H1 (cell line): ENCODE data around the gene TWIST2. TPM values are rescaled to one million over a fixed set of nuclear protein-coding genes. Genes with fewer than 3 reads are reported as not detected.

Source experiments
- EP300 ChIP-seq, 2 experiments: IDR thresholded peaks; 1 replicate in 1 of 2; 2 replicates in 1 of 2; pipeline ENCODE4 v1.6.1; 2011 to 2012; ENCODE audit warnings: low read depth in 2 of 2, low read length in 2 of 2, mild to moderate bottlenecking in 2 of 2, borderline replicate concordance in 1 of 2, inconsistent platforms in 1 of 2, moderate library complexity in 1 of 2
- FOSL1 ChIP-seq: IDR thresholded peaks from 2 replicates; pipeline ENCODE4 v1.6.1; 2011; ENCODE audit warnings: mild to moderate bottlenecking, low read depth, low read length, moderate library complexity; ENCODE audit not compliant: insufficient read depth
- HDAC2 ChIP-seq, 2 experiments: fragments of 300-600 bp in 1 of 2; sonication (generic) in 1 of 2; IDR thresholded peaks; 2 replicates each; pipeline ENCODE4 v1.6.1; 2011 to 2012; ENCODE audit warnings: low read depth in 2 of 2, low read length in 2 of 2, mild to moderate bottlenecking in 2 of 2, moderate library complexity in 2 of 2, borderline replicate concordance in 1 of 2, inconsistent platforms in 1 of 2
- HDAC6 ChIP-seq: IDR thresholded peaks from one replicate; pipeline ENCODE4 v1.7.1; 2012; ENCODE audit warnings: low read depth, mild to moderate bottlenecking, inconsistent platforms, low read length, moderate library complexity
- POU5F1 ChIP-seq: IDR thresholded peaks from 2 replicates; pipeline ENCODE4 v1.6.1; 2011; ENCODE audit warnings: low read depth, mild to moderate bottlenecking, low read length, moderate library complexity
- RFX5 ChIP-seq: IDR thresholded peaks from 2 replicates; pipeline ENCODE4 v1.6.1; 2011; ENCODE audit warnings: low read depth, low read length, improper control_type of control experiment, borderline replicate concordance
- SIX5 ChIP-seq: IDR thresholded peaks from 2 replicates; pipeline ENCODE4 v1.6.1; 2011; ENCODE audit warnings: mild to moderate bottlenecking, low read depth, low read length
- SP1 ChIP-seq: IDR thresholded peaks from 2 replicates; pipeline ENCODE4 v1.6.1; 2011; ENCODE audit warnings: low read depth, low read length
- SP4 ChIP-seq: IDR thresholded peaks from 2 replicates; pipeline ENCODE4 v1.6.1; 2012; ENCODE audit warnings: low read length, inconsistent platforms
- TCF12 ChIP-seq: IDR thresholded peaks from 2 replicates; pipeline ENCODE4 v1.6.1; 2011; ENCODE audit warnings: low read depth, mild to moderate bottlenecking, low read length
- polyA plus RNA-seq, 7 experiments: library from polyadenylated mRNA; depleted of rRNA in 3 of 7; stranded (reverse) in 5 of 7; unstranded in 2 of 7; fragments of >200 nt in 5 of 7; fragments of 200-250 nt in 2 of 7; gene quantifications; 1 replicate in 5 of 7; 2 replicates in 1 of 7; 4 replicates in 1 of 7; pipeline versions ENCODE4 v1.2.1 to v1.2.3, GENCODE V29; 2011 to 2013; ENCODE audit warnings: missing spikeins in 2 of 7, mixed read lengths in 2 of 7
- total RNA-seq: library from RNA; stranded (reverse); fragmentation: NEBNext Ultra II Directional; extraction: Animal tissue kit (Norgen Biotek cat#: 25700); gene quantifications from 2 replicates; pipeline ENCODE4 v1.2.1, GENCODE V29; 2021
- TF ChIP-seq, protein P1 (sequence below): IDR thresholded peaks from 2 replicates; pipeline ENCODE4 v1.6.1; 2012; ENCODE audit warnings: low read length, inconsistent platforms

TWIST2 gene
- total and polyA plus RNA-seq, 2 of the 8 experiments (the other 6 are each of a cell fraction or from before 2014, with no cell fraction given): 2.6 to 4.3 TPM

DNA sequence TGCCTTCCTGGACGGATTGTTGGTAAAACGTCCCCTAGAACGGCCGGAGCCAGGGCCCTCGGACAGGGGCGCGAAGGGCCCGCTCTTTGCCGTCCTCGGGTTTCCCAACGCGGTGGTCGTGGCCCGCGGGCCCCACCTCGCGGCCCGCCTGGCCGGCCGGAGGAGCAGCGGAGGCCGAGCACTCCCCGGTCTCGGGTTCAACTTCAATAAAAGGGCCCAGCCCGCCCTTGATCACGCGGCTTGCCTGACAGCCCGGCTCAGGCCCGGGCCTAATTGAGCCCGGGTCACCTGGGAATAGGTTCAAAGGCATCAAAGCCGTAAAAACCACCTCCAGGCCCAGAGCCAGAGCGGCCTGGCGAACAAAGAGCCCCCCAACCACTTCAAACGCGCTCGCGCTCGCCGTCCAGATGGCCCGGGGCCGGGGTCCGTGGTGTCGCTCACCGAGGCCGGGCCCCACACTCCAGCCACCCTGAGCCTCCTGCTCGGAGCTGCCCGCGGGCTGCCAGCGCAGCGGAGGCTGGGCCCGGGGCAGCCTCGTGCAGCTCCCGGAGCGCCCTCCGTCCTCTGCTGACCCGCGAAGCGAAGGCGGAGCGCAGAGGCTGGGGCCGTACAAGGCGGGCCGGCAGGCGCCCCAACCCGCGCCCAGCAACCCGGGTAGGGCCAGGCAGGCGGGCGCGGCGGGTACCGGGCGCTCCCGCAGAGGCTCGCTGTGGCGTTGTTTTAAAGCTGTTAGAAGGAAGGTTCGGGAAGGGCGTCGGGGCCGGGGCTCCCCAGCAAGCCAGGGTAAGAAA is 1.1 kb upstream of the TWIST2 start (continued):
- TF ChIP-seq SP1 (no peak), SIX5 (no peak), TCF12 (0 out of 2 replicates have a peak, but pooled peaks have one; percentile 8), HDAC6 (no peak), RFX5 (no peak), EP300 (IDR thresholded peaks at IDR 0.05; ENCODE audit: borderline replicate concordance in 1 of 2, low read depth in 2 of 2, low read length in 2 of 2) (no peak), SP4 (no peak), POU5F1 (no peak), HDAC2 (IDR thresholded peaks at IDR 0.05; ENCODE audit: borderline replicate concordance in 1 of 2, low read depth in 2 of 2, low read length in 2 of 2) (no peak), FOSL1 (no peak)
- TF ChIP-seq, protein P1, sequence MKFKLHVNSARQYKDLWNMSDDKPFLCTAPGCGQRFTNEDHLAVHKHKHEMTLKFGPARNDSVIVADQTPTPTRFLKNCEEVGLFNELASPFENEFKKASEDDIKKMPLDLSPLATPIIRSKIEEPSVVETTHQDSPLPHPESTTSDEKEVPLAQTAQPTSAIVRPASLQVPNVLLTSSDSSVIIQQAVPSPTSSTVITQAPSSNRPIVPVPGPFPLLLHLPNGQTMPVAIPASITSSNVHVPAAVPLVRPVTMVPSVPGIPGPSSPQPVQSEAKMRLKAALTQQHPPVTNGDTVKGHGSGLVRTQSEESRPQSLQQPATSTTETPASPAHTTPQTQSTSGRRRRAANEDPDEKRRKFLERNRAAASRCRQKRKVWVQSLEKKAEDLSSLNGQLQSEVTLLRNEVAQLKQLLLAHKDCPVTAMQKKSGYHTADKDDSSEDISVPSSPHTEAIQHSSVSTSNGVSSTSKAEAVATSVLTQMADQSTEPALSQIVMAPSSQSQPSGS: no peak
